Activated CD8-positive, alpha-beta memory T cell treated with anti-CD3 and anti-CD28 coated beads, Interleukin-2, amount 50 U/mL, for 24 hours (primary cell): ENCODE results near the gene NECTIN1.

ENCODE experiments used
- DNase-seq: peaks from one replicate; pipeline ENCODE4 v3.0.0-alpha.2; 2020; ENCODE audit errors: extremely low read depth

NECTIN1 gene

GRCh38 chr11:119730789-119731386 is 1.9 kb upstream of the NECTIN1 start:
- DNase-seq: no peak

DNA sequence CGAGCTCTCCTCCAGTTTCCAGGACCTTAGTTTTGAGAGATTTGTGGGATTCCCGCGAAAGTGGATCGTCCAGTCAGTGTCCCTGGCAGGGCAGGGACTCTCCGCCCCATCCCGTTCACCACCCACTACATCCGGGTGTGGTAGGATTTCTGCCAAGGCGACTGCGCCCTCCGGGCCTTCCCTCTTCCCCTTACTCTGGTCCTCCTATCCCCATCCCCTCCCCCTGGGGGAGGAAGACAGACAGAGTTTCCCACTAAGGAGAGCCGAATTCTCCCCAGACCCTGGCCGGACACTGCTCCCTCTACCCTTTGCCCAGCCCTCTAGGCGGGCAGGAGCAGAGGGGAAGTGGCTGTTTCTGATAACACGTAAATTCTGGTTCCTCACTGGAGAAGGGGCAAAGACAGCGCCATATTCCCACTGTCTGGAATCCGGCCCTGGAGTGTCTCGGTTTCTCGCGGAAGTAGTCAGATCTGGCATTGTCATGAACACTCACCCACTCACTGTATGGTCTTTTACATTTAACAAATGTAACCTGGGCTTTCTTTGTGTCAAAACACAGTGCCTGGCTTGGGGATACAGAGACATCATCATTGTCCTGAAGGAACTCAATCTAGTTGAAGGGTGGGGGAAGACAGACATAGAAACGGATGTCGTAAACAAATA is 1.1 kb upstream of the NECTIN1 start:
- DNase-seq: no peak

- no peak for DNase-seq
Measured at GRCh38 chr11:119729581-119729927, 554 bp upstream of the NECTIN1 start.

- DNase-seq: no peak
Measured at GRCh38 chr11:119728211-119728626, 781 bp downstream of the NECTIN1 start.

DNA sequence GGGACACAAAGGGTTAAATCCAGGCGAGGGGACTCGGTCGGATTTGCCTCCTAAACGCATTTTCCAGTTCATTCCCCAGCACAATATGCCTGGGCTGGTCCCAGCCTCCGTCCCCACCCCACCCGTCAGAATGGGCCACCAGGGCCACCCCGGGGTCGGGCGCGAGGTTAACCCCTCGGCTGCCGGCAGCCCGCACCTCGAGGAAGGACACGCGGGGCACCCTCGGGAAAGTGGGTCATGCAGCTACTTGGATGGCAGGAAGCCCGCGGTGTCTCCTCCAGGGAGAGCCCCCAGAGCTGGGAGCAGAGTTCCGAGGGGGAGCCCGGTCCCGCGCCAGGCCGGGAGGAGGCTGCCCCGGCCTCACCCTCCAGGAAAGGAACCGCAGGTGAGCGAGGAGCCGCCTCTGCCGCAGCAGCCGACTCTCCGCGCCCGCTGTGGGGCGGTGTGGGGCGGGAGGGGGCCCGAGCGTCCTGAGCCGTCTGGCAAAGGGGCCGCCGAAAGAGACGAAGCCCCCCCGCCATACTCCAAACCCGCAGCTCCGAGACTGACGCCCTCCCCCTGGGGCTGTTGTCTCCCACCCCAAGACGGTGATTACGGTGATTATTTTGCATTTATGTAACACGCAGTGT is 1.4 kb downstream of the NECTIN1 start:
- no peak for DNase-seq

GRCh38 chr11:119726585-119727522 is 2.1 kb downstream of the NECTIN1 start:
- DNase-seq: no peak

DNA sequence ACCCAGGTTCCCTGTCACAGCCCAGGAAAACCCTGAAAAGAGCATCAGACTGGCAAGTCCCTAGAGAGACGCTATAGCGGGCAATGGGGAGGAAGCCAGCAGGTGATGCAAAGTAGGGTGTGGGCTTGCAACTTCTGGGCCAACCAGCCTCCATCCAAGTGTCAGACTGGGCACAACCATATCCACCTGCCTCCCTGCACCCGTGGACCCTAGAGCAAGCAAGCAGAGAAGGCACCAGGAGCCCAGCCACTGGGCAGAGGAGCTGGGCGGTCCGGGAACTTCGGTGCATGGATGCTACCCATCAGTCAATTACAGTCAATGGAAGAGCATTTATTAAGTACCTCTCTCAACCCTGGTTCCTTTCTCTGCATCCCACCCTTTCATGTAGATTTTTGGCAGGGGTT is 2.8 kb downstream of the NECTIN1 start:
- no peak for DNase-seq

- no peak for DNase-seq
Measured at GRCh38 chr11:119724956-119725355, 4.0 kb downstream of the NECTIN1 start.

- DNase-seq: no peak
Measured at GRCh38 chr11:119723952-119724325, 5.1 kb downstream of the NECTIN1 start.

DNA sequence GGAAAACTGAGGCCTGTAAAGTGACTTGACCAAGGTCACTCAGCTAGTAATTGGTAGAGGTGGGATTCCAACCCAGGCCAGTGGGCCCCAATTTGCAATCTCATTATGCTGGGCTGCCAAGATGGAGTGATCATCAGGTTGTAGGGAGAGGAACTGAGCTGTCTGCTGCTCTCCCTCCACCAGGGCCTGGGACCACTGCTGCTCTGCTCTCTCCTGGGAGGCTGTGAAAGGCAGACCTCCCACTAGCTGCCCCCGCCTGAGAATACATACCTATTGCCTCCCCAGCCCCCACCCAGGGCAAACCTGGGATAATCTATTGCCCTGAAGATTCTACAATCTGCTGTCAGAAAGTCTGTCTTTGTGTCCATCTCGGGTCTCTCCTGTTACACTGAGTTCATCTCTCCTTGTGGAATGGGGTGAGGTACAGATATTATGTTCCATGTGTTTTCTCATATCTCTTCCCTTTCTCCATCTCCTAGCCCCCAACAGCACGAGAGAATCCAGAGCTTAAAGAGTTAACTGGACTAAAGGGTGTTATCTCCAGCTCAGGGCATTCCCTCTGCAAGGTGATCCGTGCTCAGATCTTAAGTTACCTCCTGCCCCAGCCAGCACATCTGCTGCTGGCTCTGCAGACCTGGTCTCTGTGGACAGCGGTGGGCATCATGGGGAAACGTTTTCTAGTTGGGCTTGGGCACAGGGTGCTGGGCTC is 5.6 kb downstream of the NECTIN1 start:
- DNase-seq: no peak

DNA sequence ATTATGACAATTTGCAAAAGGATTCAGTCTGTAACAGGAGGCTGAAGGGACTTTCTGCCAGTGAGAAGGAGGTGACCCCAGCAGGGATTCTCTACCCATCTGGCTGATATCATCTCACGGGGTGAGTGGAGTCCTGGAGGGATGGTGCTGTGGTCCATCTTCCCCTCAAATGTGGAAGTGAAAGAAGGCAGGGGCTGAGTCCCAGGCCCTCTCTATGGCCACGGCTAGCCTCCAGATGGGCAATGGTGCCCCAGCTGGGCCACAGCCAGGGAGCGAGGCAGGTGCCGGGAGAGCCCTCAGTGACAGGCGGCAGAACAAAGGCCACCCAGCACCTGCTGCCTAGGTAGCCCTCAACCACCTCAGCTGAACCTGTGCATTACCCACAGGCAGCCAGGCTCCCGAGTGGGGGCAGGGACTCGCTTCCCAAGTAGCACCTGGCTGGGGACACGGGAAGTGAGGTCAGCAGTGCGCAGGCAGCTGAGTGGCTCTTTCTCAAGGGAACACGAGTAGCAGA is 6.7 kb downstream of the NECTIN1 start:
- DNase-seq: no peak

DNA sequence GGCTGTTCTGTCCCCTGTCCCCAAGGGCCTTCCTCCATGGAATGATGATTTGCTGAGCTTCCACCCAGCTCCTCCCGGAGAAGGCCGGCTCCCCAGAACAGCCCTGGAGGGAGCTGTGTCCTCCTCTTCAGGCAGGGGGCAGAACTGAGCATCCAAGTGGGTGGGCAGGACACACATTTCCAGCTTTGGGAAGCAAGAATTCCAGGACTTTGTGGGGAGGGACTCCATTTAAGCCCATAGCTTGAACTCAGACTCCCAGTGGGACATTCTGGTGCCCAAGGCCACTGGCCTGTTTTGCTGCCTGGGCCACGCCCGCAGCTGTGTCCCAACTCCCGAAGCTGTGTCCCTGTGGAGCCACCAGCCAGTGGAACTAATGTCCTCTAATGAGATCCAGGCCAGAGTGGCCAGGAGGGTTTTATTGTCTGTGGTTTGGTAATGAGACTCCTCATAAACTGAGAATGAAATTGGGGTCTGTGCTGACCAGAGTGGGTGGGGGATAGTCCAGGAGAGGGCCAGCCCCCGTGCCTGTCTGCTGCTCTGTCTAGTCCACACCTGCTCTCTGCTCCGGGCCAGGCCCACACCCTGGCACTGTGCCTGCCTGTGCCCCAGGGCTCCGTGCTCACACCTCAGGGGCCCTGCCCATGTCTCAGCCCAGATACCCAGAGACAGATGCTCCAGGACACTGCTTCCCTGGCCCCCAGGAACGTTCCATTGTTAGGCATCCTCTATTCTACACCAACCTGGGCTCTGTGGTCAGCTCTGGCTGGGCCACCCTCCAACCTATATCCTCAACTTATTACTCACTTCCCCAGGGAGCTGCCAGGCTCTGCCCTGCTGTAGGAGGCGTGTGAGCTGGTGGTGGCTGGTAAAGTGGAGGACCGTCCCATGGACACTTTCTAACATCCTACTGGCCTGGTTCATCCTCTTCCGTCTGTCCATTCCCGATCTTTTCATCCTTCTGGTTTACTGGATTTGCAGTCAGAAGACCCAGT is 7.6 kb downstream of the NECTIN1 start:
- DNase-seq: no peak

DNA sequence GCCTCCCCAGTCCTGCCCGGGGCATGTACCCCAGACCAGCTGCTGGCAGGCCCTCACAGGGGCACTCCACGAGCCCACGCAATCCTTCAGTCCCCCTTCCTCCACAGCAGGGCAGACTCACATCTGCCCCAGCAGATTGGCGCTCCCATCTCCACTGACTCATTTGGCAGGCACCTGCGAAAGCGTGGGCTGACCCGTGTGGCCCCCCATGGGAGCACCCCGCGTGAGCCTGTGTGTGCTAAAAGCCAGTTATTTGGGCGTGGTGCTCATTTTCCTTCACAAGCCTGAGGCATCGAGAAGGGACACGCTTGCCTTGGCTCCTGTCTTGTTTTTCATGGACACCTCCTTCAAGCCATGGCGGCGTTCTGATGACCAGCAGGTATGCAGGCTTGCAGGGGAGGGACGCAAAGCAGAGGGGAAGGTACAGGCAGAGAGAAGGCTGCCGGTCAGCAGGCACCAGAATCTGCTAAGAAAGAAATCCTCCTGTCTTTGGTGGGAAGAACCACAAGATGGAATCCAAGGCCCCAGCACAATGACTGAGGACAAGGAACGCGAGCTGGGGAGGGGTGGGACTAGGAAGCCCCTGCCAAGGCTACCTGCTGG is 8.6 kb downstream of the NECTIN1 start:
- DNase-seq: no peak

DNA sequence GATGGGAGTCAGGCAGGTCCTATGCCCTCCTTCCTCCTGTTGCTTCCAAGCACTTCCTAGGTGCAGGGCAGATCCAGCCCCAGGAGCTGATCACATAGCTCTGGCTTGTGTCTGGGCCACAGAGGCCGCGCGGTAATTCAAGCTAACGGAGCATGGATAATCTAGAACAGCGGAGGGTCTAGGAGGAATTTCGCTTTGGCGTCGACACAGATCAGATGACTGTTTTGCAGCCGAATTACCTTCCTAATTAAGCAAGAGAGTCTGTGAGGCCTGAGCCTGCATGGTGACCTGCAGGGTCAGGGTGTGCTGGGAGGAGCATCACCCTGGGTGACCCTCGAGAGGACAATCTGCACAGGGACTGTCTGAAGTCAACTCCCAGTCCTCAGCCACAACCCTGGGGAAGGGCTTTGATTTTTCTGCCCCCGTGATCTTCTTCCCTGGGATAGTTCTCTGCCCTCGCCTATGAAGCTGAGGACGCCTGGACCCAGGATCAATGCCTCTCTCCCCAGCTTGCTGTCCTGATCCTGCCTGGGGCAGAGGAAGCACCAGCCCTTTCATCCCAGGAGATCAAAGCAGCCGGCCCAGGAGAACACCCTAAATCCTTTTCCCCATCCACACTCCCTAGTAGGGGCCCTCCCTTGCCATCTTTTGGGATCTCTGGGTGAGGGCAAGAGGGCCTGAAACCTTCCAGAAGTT is 11.0 kb downstream of the NECTIN1 start:
- no peak for DNase-seq

GRCh38 chr11:119716582-119717498 is 12.2 kb downstream of the NECTIN1 start:
- no peak for DNase-seq

- no peak for DNase-seq
Measured at GRCh38 chr11:119714590-119714989, 14.4 kb downstream of the NECTIN1 start.

DNA sequence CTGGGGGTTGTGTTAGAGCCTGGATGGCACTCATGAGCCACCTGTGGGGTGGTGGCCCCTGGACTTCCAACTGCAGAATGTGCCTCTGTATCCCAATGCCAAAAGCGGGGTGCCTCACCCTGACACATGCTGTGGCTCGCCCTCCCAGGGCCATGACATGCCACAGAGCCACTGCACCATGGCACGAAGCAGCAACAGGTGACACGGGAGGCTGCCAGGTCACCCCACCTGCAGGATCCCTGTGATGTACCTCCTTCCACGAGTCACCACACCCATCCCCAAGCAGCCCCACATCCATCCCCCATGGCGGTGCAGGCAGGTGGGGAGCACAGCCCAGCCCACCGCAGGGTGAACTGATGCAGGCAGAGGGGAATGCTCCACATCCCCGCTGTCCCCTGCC is 14.8 kb downstream of the NECTIN1 start:
- no peak for DNase-seq

DNA sequence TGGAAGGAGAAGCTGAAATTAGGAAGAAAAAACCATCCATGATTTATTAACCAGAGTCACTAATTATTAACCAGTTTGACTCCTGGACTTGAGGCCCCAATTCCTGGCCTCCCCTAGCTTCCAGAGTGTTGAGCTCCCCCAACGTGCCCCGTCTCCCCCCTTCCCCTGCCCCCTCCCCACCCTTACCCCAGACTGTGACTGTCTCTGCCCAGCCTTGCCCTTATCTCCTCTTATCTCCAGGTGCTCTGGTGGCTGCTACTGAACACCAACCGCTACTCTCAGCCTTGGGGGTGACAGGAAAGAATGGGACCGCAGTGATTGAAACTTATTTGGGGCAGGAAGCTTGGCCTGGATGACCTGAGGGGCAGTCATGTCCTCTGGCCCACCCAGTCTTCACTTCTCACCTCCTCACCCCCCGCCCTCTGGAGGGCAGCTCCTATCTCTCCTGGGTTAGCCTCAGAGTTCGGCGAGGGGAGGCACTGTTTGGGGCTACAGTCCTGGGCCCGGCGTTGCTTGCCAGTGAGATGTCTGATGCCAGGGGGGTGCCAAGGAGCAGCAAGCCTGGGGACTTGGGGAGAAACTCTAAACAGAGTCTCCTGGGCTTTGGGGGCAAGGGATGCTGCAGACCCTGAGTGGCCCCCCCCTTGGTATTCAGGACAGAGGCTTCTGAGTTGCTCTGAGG is 15.5 kb downstream of the NECTIN1 start:
- DNase-seq: no peak
